Measurements from ENCODE around the gene CCDC198.

CCDC198 gene

GRCh38 chr14:57462551-57462950 is 31.1 kb downstream of the CCDC198 start:
- ATAC-seq, result no peak

GRCh38 chr14:57461777-57462320 is 31.8 kb downstream of the CCDC198 start:
- ATAC-seq, result no peak
- TF ChIP-seq RARB (CRISPR knock-in tag; IDR thresholded peaks at IDR 0.05), result no peak
- no peak for TF ChIP-seq TCF4 (CRISPR knock-in tag; IDR thresholded peaks at IDR 0.05; ENCODE audit: borderline replicate concordance)
- TF ChIP-seq ZNF565 (CRISPR knock-in tag; conservative IDR thresholded peaks at IDR 0.05; ENCODE audit: low read depth), result no peak
- TF ChIP-seq ZFP3 (CRISPR knock-in tag; IDR thresholded peaks at IDR 0.05), result no peak
- no peak for TF ChIP-seq ISL1 (CRISPR knock-in tag; IDR thresholded peaks at IDR 0.05)
- TF ChIP-seq ZC3H10 (CRISPR knock-in tag; IDR thresholded peaks at IDR 0.05), result no peak
- no peak for TF ChIP-seq POU6F1 (CRISPR knock-in tag; IDR thresholded peaks at IDR 0.05; ENCODE audit: borderline replicate concordance, low read depth)

More at GRCh38 chr14:57462551-57462950, 31.1 kb downstream of the CCDC198 start:
- no peak for TF ChIP-seq CSRNP3 (CRISPR knock-in tag; IDR thresholded peaks at IDR 0.05)
- no peak for TF ChIP-seq ZNF565 (CRISPR knock-in tag; conservative IDR thresholded peaks at IDR 0.05; ENCODE audit: low read depth)
- no peak for TF ChIP-seq CSDC2 (CRISPR knock-in tag; IDR thresholded peaks at IDR 0.05)
- TF ChIP-seq ZNF70 (CRISPR knock-in tag; IDR thresholded peaks at IDR 0.05), result no peak
- no peak for TF ChIP-seq TOX (CRISPR knock-in tag; IDR thresholded peaks at IDR 0.05; ENCODE audit: borderline replicate concordance)
- no peak for TF ChIP-seq TCF4 (CRISPR knock-in tag; IDR thresholded peaks at IDR 0.05; ENCODE audit: borderline replicate concordance)
- TF ChIP-seq CREB5 (CRISPR knock-in tag; IDR thresholded peaks at IDR 0.05; ENCODE audit: low read depth), result no peak
- TF ChIP-seq ZFP30 (CRISPR knock-in tag; IDR thresholded peaks at IDR 0.05), result no peak
- TF ChIP-seq PATZ1 (CRISPR knock-in tag; IDR thresholded peaks at IDR 0.05; ENCODE audit: borderline replicate concordance), result no peak
- TF ChIP-seq PPARA (CRISPR knock-in tag; IDR thresholded peaks at IDR 0.05; ENCODE audit: borderline replicate concordance), result no peak
- no peak for TF ChIP-seq OSR1 (CRISPR knock-in tag; IDR thresholded peaks at IDR 0.05)
- TF ChIP-seq BACH2 (CRISPR knock-in tag; IDR thresholded peaks at IDR 0.05; ENCODE audit: borderline replicate concordance), result no peak
- TF ChIP-seq ESRRG (CRISPR knock-in tag; IDR thresholded peaks at IDR 0.05), result no peak
- TF ChIP-seq RARB (CRISPR knock-in tag; IDR thresholded peaks at IDR 0.05), result no peak

- ATAC-seq, result no peak
- TF ChIP-seq TOX (CRISPR knock-in tag; IDR thresholded peaks at IDR 0.05; ENCODE audit: borderline replicate concordance) (no peak), POU6F1 (CRISPR knock-in tag; IDR thresholded peaks at IDR 0.05; ENCODE audit: borderline replicate concordance, low read depth) (no peak), RARB (CRISPR knock-in tag; IDR thresholded peaks at IDR 0.05) (no peak)
Measured at GRCh38 chr14:57435923-57436322, 57.7 kb downstream of the CCDC198 start.

GRCh38 chr14:57420986-57421385 is 72.7 kb downstream of the CCDC198 start:
- ATAC-seq, result no peak
- no peak for TF ChIP-seq ZNF565 (CRISPR knock-in tag; conservative IDR thresholded peaks at IDR 0.05; ENCODE audit: low read depth)
- TF ChIP-seq TSHZ2 (CRISPR knock-in tag; IDR thresholded peaks at IDR 0.05), result no peak
- TF ChIP-seq ZFP30 (CRISPR knock-in tag; IDR thresholded peaks at IDR 0.05), result no peak
- no peak for TF ChIP-seq ARNTL (CRISPR knock-in tag; IDR thresholded peaks at IDR 0.05; ENCODE audit: borderline replicate concordance, low read depth)
- TF ChIP-seq ISL1 (CRISPR knock-in tag; IDR thresholded peaks at IDR 0.05), result no peak
- TF ChIP-seq CSDC2 (CRISPR knock-in tag; IDR thresholded peaks at IDR 0.05), result no peak
- TF ChIP-seq ZNF70 (CRISPR knock-in tag; IDR thresholded peaks at IDR 0.05), result no peak
- no peak for TF ChIP-seq TCF4 (CRISPR knock-in tag; IDR thresholded peaks at IDR 0.05; ENCODE audit: borderline replicate concordance)
- no peak for TF ChIP-seq CREB5 (CRISPR knock-in tag; IDR thresholded peaks at IDR 0.05; ENCODE audit: low read depth)
- no peak for TF ChIP-seq GLIS3 (CRISPR knock-in tag; IDR thresholded peaks at IDR 0.05)
- no peak for TF ChIP-seq RARB (CRISPR knock-in tag; IDR thresholded peaks at IDR 0.05)

All from SK-N-SH treated with all-trans-retinoic acid at 6 μM for 48 hours (cell line).